Measurements from ENCODE around the gene FYN. TPM values are rescaled to one million over a fixed set of nuclear protein-coding genes. Genes with fewer than 3 reads are reported as not detected.
A peak's percentile ranks its signal among the peaks of the same experiment; 100 is the strongest.

Gene FYN
- total and polyA plus RNA-seq, 2 of the 8 experiments (the other 6 are each of a cell fraction or from before 2014, with no cell fraction given), result 46.8 to 97.2 TPM

- Histone ChIP-seq H4K8ac (ENCODE audit: extremely low read depth, insufficient read depth, low read length) (no peak overlapping the region), H2BK12ac (ENCODE audit: low read depth, low read length) (no peak overlapping the region), H2BK5ac (ENCODE audit: low read depth, low read length) (no peak overlapping the region), H3K4ac (replicated peaks; ENCODE audit: insufficient read length, low read depth, low read length) (no peak overlapping the region), H2BK120ac (replicated peaks; ENCODE audit: low read depth, low read length) (no peak overlapping the region), H3K14ac (ENCODE audit: insufficient read length) (no peak overlapping the region), H3K9me3 (ENCODE audit: insufficient read depth in 2 of 2, low read depth in 1 of 2, low read length in 1 of 2) (no peaks in the 10 kb centered on the region), H2AK5ac (ENCODE audit: low read depth, low read length) (no peak overlapping the region), H3K27ac (ENCODE audit: low read depth, low read length) (no peak overlapping the region), H3K4me2 (ENCODE audit: insufficient read depth in 1 of 2, low read depth in 2 of 2, low read length in 2 of 2) (no peak overlapping the region), H3K4me1 (replicated peaks in 1 of 4; ENCODE audit: control insufficient read depth in 3 of 4, insufficient read depth in 4 of 4, low read length in 3 of 4) (peaks cover 0 to 9% (median 3%) of the 10 kb centered on the region in 4 experiments; a peak in 2 of 7 replicates), H2BK15ac (ENCODE audit: low read length) (no peak overlapping the region), H3K23ac (ENCODE audit: insufficient read length) (no peak overlapping the region), H4K5ac (ENCODE audit: insufficient read length, low read depth, low read length) (no peak overlapping the region), H4K91ac (replicated peaks; ENCODE audit: insufficient read length, low read length) (no peak overlapping the region), H3K9ac (replicated peaks in 1 of 4; ENCODE audit: extremely low read depth in 1 of 4, low read depth in 3 of 4, low read length in 3 of 4) (no peak overlapping the region), H3K79me2 (ENCODE audit: control insufficient read depth in 1 of 2, insufficient read depth in 2 of 2, low read length in 2 of 2) (peaks cover 0 to 15% of the 10 kb centered on the region in 2 experiments; a peak in 1 of 4 replicates), H3K56ac (replicated peaks; ENCODE audit: insufficient read length, low read depth, low read length) (no peak overlapping the region), H2BK20ac (ENCODE audit: low read length) (no peak overlapping the region), H3K36me3 (ENCODE audit: control insufficient read depth in 2 of 4, insufficient read depth in 4 of 4, low read length in 3 of 4) (no peaks in the 10 kb centered on the region), H2AFZ (ENCODE audit: low read length) (no peak overlapping the region), H3K79me1 (ENCODE audit: low read depth, low read length) (peaks cover 8% of the 10 kb centered on the region), H3K18ac (ENCODE audit: extremely low read depth, low read length) (no peak overlapping the region), H3K23me2 (ENCODE audit: low read depth, low read length) (no peaks in the 10 kb centered on the region), H3K27me3 (replicated peaks in 1 of 4; ENCODE audit: control insufficient read depth in 3 of 4, extremely low read depth in 1 of 4, insufficient read depth in 3 of 4, low read length in 3 of 4) (no peaks in the 10 kb centered on the region), H3K4me3 (ENCODE audit: extremely low read depth in 1 of 4, insufficient read depth in 2 of 4, low read depth in 3 of 4, low read length in 4 of 4) (no peak overlapping the region), H4K20me1 (replicated peaks in 1 of 2; ENCODE audit: control insufficient read depth in 1 of 2, insufficient read depth in 2 of 2, low read length in 2 of 2) (peaks cover 0 to 3% of the 10 kb centered on the region in 2 experiments)
- peak; percentile 45; the same call in 1 of the 2 replicates for TF ChIP-seq MAX (IDR thresholded peaks at IDR 0.05)
- TF ChIP-seq SAP30 (IDR thresholded peaks at IDR 0.05; ENCODE audit: insufficient read depth, insufficient replicate concordance, low read length), result no peak
- TF ChIP-seq JUND (IDR thresholded peaks at IDR 0.05; ENCODE audit: low read length), result no peak
- TF ChIP-seq TEAD4 (IDR thresholded peaks at IDR 0.05; ENCODE audit: low read depth, low read length), result peak; percentile 65; the same call in 1 of the 2 replicates
- FAIRE-seq (no peak), DNase-seq (ENCODE audit: low read depth in 1 of 2, low spot score in 2 of 2) (no peak)
- ChIA-PET CTCF (ENCODE audit: partially characterized antibody) (no interaction called here), POLR2A (ENCODE audit: partially characterized antibody) (no interaction called here)
- WGBS, 2 experiments (ENCODE audit: extremely low coverage in 1 of 2, insufficient coverage in 1 of 2, insufficient read length in 1 of 2, insufficient replicate concordance in 2 of 2, low coverage in 1 of 2, low lambda C conversion rate in 2 of 2, missing lambda C conversion rate in 1 of 2), result 76% methylated on average over 2 of the region's 2 CpGs; no CpG with 5 or more reads in 1 of the 2 experiments
These were observed 81.8 kb downstream of the FYN start for GRCh38 chr6:111791415-111791814.
